ENCODE measurements around the gene ASPSCR1. TPM values are rescaled to one million over a fixed set of nuclear protein-coding genes. Genes with fewer than 3 reads are reported as not detected.

Gene ASPSCR1
- total and polyA plus RNA-seq, 2 of the 13 experiments (the other 11 are each of a cell fraction or from before 2014, with no cell fraction given) = 274 to 314 TPM

- H3K36me3 ChIP-seq (replicated peaks in 1 of 2; ENCODE audit: control insufficient read depth in 1 of 2, insufficient read depth in 2 of 2, low read length in 2 of 2) = peaks cover 9 to 11% of the 10 kb centered on the region in 2 experiments; a peak in 4 of 5 replicates
- no TSS peak for BruUV-seq (replicated peaks)
- WGBS (ENCODE audit: low lambda C conversion rate) = 100% methylated on average over 8 of the region's 13 CpGs
- H3K9me3 ChIP-seq (ENCODE audit: low read length) = no peaks in the 10 kb centered on the region
- no peak overlapping the region for H3K4me3 ChIP-seq (replicated peaks in 1 of 3; ENCODE audit: insufficient read depth in 1 of 3, low read depth in 2 of 3, low read length in 3 of 3)
- no peak for ATAC-seq
- intact Hi-C loops (cut with micrococcal nuclease; ENCODE audit: unreplicated experiment) = no loop called here
- H3K9ac ChIP-seq (ENCODE audit: insufficient read depth, low read depth, low read length) = no peak overlapping the region
- no peaks in the 10 kb centered on the region for H3K27me3 ChIP-seq (ENCODE audit: control insufficient read depth in 1 of 2, insufficient read depth in 2 of 2, low read length in 2 of 2)
- H3K4me1 ChIP-seq (ENCODE audit: insufficient read depth, low read length) = peaks cover 33% of the 10 kb centered on the region
- no peak for DNase-seq (ENCODE audit: low spot score)
- FAIRE-seq = no peak
- ChIA-PET CTCF (ENCODE audit: low intra/inter-chr PET ratio, low total read pairs) (no interaction called here), POLR2A (interaction anchor here (2.2 kb wide), 1 partner anchor 9 kb away, joined by 7 read pairs; the partner anchor contains the start of gene DCXR)
- in situ Hi-C loops (cut with HindIII; ENCODE audit: extremely low pct_ligation_motif_present, low pct_unique_long_range_greater_than_20kb) = no loop called here
- H3K79me2 ChIP-seq (ENCODE audit: insufficient read depth, low read length) = peaks cover 13% of the 10 kb centered on the region
- no peaks in the 10 kb centered on the region for H4K20me1 ChIP-seq (ENCODE audit: insufficient read depth, low read length)
- H2AFZ ChIP-seq (ENCODE audit: low read length) = no peak overlapping the region
- no peak overlapping the region for H3K4me2 ChIP-seq (ENCODE audit: low read depth, low read length)
- TF ChIP-seq CHD2 (IDR thresholded peaks at IDR 0.05; ENCODE audit: low read depth, low read length) (no peak), ZNF225 (CRISPR knock-in tag; IDR thresholded peaks at IDR 0.05) (no peak), ZNF276 (CRISPR knock-in tag; IDR thresholded peaks at IDR 0.05; ENCODE audit: low read depth) (no peak), ZNF441 (CRISPR knock-in tag; IDR thresholded peaks at IDR 0.05; ENCODE audit: borderline replicate concordance) (no peak), ZBTB3 (CRISPR knock-in tag; IDR thresholded peaks at IDR 0.05; ENCODE audit: borderline replicate concordance, low read depth) (no peak), MTA3 (CRISPR knock-in tag; IDR thresholded peaks at IDR 0.05) (no peak), BRF2 (CRISPR knock-in tag; IDR thresholded peaks at IDR 0.05) (no peak), CENPX (CRISPR knock-in tag; IDR thresholded peaks at IDR 0.05) (no peak), TRAFD1 (CRISPR knock-in tag; IDR thresholded peaks at IDR 0.05; ENCODE audit: borderline replicate concordance) (no peak), POLR2G (IDR thresholded peaks at IDR 0.05; ENCODE audit: low read depth, low read length) (no peak), NR2C2 (CRISPR knock-in tag; IDR thresholded peaks at IDR 0.05; ENCODE audit: borderline replicate concordance) (no peak), HDAC1 (CRISPR knock-in tag; IDR thresholded peaks at IDR 0.05) (no peak), ZHX1 (CRISPR knock-in tag; IDR thresholded peaks at IDR 0.05; ENCODE audit: low read depth) (no peak)
- H3K27ac ChIP-seq (ENCODE audit: extremely low read length, insufficient read depth, low read length) = no peak overlapping the region
Measured at GRCh38 chr17:82028246-82028645, 50.8 kb downstream of the ASPSCR1 start.
